ENCODE data around the gene FITM2. TPM values are rescaled to one million over a fixed set of nuclear protein-coding genes. Genes with fewer than 3 reads are reported as not detected.
"Not testable (repeated sequence)": the region's sequence is repeated elsewhere in the genome, so short reads cannot be mapped to it uniquely, and the experiment has no call there.

FITM2 gene
- polyA plus RNA-seq, 10 donors: 6.2 to 8.8 (median 7.5) TPM

DNA sequence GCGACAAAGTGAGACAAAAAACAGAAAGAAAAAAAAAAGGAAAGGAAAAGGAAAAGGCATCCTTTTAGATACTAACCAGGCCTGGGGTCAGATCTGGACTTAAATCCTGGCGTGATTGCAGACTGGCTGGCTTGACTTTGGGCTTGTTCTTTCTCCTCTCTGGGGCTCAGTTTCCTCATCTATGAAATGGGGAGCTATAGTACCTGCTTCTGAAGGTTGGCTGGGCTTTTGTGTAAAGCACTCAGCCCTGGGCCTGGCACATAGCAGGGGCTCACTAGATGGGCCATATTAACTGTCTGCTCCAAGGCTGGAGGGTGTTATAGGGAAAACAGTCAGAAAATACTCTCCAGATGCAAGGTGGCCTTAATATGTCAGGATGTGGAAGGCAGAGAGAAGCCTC, 24.7 kb upstream of the FITM2 start:
- no peak for DNase-seq

DNA sequence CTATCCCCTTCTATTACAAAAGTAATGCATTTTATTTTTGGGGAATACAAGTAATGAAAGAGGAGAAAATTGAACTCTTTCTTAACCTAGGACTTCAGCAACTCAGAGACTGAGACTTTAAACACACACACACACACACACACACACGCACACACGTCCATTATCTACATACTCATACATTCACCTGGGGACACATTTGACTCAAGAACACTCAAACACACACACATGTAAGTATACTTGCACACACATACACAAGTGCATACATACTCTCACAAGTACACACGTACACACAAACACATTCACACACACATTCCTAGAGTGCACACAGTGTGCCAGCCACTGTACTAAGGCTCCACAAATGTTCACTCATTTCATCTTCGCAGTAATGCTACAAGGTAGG, 23.7 kb upstream of the FITM2 start:
- DNase-seq: no peak

DNA sequence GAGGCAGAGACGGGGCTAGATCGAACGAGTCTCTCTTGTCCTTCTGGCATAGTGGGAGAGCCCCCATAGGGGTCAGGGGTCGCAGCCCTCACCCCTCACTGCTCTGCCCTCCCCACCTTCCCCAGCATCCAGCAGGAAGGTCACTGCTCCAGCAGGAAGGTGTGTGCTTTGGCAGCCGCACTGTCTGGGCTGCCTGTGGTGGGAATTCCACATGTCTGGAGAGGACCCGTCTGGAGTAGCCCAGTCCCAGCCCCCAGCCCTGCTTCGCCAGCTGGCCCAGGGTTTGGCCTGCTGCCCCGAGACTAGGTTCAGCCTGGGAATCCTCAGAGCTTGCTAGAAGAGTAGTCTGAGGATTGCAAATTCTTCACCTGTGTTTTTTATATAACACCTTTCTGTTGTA, 23.3 kb upstream of the FITM2 start:
- DNase-seq: no peak

DNA sequence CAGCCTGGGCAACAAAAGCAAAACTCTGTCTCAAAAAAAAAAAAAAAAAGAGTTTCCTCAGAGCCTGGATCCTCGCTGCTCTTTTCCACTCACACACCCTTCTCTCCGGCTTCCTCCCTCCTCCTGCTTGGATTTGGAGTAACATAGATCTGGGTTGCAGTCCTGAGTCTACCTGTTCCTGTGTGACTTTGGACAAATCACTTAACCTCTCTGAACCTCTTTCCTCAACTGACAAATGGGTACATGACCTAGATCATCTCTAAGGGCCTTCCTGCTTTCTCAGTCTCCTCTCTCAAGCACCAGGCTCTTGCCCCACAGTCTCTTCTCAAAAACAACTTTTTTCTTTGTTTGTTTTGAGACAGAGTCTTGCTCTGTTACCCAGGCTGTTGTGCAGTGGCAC, 20.2 kb upstream of the FITM2 start:
- no peak for DNase-seq

DNA sequence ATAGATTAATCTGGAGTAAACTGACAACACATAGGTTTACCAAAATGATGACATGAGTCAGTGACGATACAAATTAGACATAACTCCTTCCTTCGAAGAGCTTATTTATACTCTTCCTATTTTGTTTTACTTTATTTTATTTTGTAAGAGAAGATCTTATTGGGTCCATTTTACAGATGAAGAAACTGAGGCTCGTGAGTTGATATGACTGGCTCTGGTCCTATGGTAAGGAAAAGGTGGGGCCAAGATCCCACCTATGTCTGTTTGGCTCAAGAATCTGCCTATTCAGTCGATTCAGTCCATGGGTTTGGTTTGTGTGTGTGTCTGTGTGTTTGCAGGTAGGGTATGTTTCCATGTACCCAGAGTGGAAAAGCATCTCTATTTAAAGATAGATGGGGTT, 17.4 kb upstream of the FITM2 start:
- no peak for DNase-seq

DNA sequence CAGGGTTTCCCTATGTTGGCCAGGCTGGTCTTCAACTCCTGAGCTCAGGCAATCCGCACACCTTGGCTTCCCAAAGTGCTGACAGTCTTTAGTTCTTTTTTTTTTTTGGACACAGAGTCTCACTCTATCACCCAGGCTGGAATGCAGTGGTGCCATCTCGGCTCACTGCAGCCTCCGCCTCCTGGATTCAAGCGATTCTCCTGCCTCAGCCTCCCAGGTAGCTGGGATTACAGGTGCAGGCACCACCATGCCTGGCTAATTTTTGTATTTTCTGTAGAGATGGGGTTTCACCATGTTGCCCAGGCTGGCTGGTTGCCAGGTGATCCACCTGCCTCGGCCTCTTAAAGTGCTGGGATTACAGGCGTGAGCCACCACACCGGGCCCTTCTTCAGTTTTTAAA, 16.7 kb upstream of the FITM2 start:
- DNase-seq: not testable (repeated sequence)

DNA sequence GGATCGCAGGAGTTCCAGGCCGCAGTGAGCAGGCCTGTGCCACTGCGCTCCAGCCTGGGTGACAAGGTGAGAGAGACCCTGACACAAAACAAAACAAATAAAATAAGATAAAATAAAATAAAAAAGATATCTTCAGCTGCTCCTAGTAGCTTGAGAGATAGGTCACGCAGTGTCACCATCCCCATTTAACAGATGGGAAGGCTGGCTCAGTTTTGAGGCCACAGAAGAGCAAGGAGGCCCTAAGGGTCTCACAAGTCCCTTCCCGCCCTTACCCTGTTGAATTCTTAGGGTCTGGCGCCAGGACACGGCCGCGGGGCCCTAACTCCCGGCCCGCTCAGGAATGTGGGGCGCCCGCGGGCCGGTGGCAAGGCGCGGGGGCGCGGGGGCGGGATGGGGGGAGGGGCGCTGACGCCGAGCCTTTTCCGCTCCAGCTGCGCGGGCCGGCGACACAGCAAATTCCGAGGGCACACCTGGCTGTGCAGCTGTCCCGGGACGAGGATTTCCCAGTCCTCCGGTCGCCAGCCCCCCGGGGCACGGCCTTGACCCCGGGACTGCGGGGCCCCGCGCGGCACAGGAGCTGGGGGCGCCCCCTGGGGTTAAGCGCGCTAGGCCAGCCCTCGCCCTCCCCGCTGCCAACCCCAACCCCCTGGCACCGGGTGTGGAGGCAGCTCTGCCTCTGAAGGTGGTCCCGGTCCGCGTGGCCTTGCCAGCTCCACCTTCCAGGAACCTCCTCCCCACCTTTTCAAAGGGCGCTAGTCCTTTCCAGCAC, 15.6 kb upstream of the FITM2 start:
- peak in 1 of 3 donors; percentile 7 for DNase-seq

DNA sequence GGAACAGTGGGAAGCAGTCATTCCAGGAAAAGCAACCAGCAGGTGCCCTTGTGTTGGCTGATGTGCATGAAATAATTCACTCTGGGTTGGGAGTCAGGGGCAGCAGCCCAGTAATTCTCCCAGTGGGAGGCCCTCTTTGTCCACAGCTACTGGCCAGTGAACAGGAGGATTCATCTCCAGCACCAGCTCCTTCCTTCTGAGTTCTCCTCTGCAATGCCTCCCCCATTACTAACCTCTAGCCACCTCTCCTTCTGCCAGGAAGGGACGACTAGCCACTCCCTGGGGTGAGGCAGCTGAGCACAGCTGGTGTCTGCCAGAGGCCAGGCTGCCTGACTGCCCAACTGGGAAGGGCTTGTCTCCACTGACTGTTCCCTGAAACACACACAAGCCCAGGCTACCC, 13.3 kb upstream of the FITM2 start:
- DNase-seq: peak in 1 of 3 donors; percentile 4

DNA sequence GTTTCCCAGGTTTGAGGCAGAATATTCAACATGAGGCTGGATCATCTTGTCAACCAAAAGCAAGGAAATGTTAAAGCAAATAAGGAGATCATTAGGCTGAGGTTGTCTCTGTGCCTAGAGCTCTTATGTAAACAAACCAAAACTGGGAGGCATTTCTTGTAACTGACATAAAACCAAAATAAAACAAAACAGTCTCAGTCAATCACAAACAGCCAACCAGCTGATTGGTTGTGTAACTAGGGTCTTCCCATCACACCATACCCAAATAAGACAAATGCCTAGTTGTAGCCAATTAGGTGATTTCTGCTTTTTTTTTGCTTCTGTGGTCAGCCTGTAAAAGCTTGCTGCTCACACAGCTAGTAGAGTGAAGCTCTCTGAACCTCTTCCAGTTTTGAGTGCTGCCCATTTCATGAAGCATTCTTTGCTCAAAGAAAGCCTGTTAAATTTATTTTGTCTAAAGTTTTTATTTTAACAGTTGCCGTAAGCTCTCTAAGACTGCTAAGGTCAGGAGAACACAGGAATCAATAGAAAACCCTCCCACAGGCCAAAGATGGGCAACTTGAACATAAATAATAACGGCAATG, 8.9 kb upstream of the FITM2 start:
- no peak for DNase-seq

DNA sequence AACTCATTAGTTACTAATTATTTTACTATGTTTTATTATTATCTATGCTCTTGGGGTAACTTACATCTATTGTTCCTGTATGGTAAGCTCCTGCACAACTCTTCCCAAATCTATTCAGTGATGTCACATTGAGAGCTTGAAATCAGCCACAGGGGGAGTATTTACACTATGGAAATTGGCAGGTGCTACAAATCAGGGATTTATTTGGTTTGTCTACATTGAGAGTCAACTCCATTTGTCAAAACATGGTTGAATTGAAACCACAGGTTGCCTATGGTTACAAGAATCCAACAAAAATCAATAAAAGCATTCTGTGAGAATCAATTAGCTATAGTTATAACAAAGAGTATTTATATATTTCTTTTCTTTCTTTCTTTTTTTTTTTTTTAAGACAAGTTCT, 3.9 kb upstream of the FITM2 start:
- DNase-seq: no peak

DNA sequence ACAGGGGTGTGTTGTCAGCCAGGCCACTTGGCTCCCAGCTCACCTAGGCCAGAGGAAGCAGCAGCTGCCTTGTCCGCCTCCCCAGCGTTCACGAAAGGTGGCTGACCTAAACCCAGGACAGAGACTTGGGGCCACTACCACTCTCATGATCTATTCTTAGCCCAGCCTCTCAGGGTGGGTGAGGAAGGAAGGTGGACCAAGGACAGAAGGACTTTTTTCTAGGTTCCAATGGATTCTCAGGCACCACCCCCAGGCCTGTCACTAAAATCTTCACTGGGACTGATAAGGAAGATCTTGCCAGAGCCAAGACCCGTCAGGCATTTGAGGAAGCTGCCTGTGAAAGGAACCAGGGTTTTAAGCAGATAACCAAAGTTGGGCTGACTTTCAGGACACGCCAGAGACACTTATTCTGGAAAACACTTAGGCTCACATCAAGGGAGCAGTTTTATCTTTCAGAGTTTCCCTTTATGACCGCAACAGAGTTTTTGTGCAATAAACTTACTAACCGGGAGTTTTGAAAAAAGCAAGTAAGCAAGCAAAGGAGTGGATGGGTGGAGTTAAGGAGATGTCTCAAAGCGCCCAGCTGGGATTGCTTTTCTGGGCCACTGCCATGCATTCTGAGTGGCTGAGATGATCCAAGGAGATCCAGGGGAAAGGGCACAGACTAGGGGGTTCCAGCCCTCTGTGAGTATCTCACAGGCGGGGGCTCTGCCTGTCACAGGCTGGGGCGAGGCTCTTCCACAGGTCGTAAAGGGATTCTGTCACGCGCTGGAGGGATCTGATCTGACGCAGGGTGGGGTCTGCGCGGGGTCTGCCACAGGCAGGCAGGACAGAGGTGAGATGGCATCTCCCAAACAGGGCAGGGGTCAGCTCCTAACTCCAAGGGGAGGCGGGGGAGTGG, 989 bp downstream of the FITM2 start:
- peak in 2 of 3 donors; percentile 6 to 47 for DNase-seq

DNA sequence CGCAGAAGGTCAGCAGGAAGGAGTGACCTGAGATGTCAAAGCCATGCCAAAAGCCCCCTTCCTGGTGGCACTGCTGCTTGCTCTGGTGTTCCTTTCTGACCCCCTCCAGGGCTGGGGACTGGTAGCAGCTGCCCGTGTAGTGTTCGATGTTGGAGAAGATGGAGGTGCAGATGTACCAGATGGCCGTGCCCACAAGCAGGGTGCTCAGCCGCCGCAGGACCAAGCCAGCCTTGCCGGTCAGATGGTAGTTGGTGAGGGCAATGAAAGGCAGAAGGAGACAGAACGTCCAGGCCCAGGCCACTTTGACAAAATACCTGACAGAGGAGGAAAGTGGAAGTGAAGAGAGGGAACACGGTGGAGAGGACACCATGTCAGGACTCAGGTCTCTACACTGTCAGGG, 4.1 kb downstream of the FITM2 start:
- DNase-seq: no peak

DNA sequence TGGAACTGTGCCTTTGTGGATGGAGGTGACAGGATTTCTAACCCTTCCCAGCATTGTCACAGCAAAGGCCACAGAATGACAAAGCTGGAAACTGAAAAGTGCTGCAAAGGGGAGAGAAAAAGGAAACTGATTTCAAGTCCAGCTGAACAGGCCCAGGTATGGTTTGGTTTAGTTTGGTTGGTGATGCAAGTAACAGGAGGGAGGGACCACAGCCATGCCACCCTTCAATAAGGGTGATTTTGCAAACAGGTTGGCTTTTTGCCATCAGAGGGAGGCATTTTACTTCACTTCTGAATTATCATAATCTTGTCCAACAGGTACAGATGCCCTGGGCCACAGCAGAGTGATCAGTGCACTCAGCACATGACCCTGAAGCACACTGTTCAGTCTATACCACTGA, 6.6 kb downstream of the FITM2 start:
- DNase-seq: no peak

DNA sequence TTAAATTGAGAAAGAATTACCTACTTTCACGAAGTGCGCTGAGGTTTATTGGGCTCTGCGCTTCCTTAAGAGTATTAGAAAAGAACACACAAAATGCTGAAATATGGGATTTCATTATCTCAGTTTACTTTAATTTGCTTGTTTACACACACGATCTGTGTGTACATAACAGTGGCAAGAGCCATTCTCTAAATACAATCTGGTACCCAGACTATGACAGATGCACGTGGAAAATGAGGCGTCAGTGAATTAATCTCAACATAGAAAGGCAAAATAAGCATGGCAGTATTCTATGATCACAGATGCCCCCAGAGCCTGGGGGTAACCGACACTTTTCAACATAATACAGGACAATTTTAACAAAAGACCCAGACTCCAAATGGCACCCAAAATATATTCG, 8.3 kb downstream of the FITM2 start:
- no peak for DNase-seq

DNA sequence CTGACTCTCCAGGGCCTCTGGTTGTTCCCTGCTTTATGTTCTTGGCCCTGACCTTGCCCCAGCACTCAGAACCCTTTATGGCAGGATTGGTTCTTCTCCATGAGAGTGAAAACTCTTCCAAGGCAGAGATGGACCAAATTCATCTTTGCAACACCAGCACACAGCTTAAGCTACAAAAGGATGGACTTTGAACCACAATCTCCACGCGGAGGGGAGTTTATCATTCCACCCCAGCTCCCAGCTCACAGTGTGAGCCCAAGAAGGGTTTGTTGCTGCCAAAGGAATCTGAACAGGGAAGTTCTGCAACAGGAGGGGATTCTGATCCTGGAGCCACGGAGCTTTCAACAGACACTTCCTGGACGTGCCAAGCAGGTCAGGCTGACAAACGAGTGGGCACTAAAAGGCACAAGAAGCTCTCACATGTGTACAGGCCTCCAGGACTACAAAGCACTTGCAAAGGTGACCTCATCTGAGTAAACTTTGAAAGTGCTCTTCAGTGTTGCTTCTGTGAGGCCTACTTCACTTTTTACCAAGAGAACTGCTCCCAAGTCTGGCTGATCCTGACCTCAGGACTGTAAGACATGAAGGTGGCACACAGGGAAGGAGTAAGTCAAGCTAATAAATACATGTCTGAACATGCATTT, 8.9 kb downstream of the FITM2 start:
- no peak for DNase-seq

DNA sequence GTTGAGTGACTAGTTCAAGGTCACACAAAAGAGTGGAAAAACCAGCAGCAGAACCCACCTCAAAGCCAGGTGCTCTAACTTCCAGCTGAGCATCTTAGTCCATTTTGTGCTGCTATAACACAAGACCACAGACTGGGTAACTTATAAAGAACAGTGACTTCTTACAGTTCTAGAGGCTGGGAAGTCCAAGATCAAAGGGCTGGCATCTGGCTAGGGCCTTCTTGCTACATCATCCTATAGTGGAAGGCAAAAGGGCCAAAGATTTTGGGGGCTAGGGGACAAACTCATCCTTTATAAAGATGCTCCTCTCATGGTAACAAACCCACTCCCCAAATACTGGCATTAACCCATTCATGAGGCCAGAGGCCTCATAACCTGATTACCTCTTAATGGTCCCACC, 9.7 kb downstream of the FITM2 start:
- no peak for DNase-seq

DNA sequence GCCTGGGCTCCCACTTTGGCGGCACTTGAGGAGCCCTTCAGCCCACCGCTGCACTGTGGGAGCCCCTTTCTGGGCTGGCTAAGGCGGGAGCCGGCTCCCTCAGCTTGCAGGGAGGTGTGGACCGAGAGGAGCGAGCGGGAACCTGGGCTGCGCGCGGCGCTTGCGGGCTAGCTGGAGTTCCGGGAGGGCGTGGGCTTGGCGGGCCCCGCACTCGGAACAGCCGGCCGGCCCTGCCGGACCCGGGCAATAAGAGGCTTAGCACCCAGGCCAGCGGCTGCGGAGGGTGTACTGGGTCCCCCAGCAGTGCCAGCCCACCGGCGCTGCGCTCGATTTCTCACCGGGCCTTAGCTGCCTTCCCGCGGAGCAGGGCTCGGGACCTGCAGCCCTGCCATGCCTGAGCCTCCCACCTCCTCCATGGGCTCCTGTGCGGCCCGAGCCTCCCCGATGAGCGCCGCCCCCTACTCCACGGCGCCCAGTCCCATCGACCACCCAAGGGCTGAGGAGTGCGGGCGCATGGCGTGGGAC, 11.9 kb downstream of the FITM2 start:
- DNase-seq: not testable (repeated sequence)

DNA sequence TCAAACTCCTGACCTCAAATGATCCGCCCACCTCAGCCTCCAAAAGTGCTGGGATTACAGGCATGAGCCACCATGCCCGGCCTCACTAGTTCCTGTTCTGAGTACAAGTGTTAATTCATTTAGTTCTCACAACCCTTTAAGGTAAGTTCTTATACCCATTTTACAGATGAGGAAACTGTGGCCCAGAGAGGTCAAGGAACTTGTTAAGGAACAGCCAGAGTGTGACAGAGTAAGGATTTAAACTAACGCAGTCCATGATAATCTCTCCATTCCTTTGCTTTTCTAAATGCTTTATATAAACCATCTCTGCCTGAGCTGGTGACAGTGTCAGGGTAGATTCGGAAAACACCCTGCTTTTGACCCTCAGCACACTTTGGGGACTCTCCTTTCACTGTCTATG, 13.3 kb downstream of the FITM2 start:
- no peak for DNase-seq

DNA sequence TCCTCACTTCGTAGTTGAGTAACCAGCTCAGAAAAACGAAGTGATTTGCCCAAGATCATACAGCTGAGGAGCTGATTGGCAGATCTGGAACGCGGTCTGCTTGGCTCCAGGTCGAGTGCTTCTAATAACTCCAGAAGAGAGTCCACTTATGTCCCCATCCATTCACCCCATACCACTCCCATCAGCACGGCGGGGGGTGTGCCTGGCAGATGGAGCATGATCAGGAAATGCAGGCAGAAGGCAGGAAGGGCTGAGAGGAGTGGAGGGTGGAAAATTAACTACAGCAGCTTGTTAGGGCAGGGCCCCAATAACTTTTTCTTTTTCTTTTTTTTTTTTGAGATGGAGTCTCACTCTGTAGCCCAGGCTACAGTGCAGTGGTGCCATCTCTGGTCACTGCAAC, 15.0 kb downstream of the FITM2 start:
- DNase-seq: no peak

DNA sequence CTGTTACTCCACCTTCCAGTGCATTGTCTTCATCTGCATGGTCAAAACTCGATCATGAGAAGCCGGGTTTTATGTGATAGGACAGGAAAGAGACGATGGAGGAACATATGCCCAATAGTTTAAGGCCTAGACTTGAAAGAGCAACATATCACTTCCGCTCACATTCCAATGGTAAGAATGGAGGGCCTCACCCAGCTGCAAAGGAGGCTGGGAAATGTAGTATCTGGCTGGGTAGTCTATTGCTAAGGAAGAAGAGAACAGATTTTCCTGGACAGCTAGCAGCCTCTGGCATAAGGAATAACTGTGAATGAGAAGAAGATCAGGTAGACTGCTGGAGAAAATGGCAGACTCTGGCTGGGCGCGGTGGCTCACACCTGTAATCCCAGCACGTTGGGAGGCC, 19.2 kb downstream of the FITM2 start:
- DNase-seq: no peak

DNA sequence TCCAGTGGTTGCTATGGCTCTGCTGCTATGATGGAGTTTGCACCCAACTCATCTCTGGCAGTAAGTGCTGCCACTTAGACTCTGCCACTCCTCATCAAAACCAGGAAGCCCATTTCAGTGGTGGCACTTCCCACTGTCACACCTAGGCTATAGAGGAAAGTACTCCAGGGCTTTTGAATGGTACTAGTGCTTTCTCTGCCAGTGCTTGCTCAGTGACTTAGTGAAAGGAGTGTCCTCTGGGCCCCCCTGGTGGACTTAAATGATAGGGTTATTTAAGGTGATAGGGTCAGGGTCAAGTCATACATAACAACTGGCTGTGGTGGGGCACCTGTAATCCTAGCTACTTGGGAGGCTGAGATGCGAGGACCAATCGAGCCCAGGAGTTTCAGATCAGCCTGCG, 22.8 kb downstream of the FITM2 start:
- DNase-seq: no peak
